Measurements from ENCODE around the gene PSME1. TPM values are rescaled to one million over a fixed set of nuclear protein-coding genes. Genes with fewer than 3 reads are reported as not detected.
A peak's percentile ranks its signal among the peaks of the same experiment; 100 is the strongest.

The PSME1 gene
- total RNA-seq = 100 to 1,000 TPM in 1 of 4 donors, 10 to 100 TPM in 3; 49.2 to 122 (median 80.3) TPM
- 100 to 1,000 TPM in 1 of 3 donors, 10 to 100 TPM in 2; 73.0 to 106 (median 92.6) TPM for polyA plus RNA-seq
- long read RNA-seq, donor 1, transcript PSME1-201 (11 exons, 1,006 nt) = major isoform, 40 of 77 reads
- long read RNA-seq, donor 1, partial matches to known transcripts = 27 of 77 reads
- long read RNA-seq, donor 1, other reads (novel, unspliced or antisense) = 8 of 77 reads
- long read RNA-seq, donor 2, transcript PSME1-201 (11 exons, 1,006 nt) = major isoform, 47 of 63 reads
- long read RNA-seq, donor 2, partial matches to known transcripts = 10 of 63 reads
- long read RNA-seq, donor 2, other reads (novel, unspliced or antisense) = 4 of 63 reads

- no peaks in the 10 kb centered on the region for H3K9me3 ChIP-seq
- H3K27ac ChIP-seq = peak within 1 kb of the TSS; percentile 96
- peak; percentile 93 to 97 for DNase-seq
- 0 to 1% (median 1%) methylated on average over 29 to 74 of the region's 75 CpGs for WGBS, 3 donors
- peak within 1 kb of the TSS; percentile 100 for H3K4me3 ChIP-seq
- no peaks in the 10 kb centered on the region for H3K27me3 ChIP-seq (ENCODE audit: insufficient read depth in 3 of 3, low read length in 2 of 3)
- intact Hi-C loops (cut with DNase I) = no loop called here
- peaks cover 0 to 25% of the 10 kb centered on the region in 2 donors for H3K36me3 ChIP-seq (ENCODE audit: insufficient read depth in 1 of 2, low read depth in 1 of 2)
- ATAC-seq = peak; percentile 82 to 86 (median 86)
- no peak for TF ChIP-seq CTCF (IDR thresholded peaks at IDR 0.05)
- peaks cover 53% of the 10 kb centered on the region for H3K4me1 ChIP-seq
Observed at GRCh38 chr14:24135834-24136683, at the start of gene PSME1. PSME1 (plus strand) TSS chr14:24136194; CDS start chr14:24136263, 69 bp downstream.

- Histone ChIP-seq H3K27ac (no peak overlapping the region), H3K27me3 (ENCODE audit: insufficient read depth in 3 of 3, low read length in 2 of 3) (no peaks in the 10 kb centered on the region), H3K4me3 (no peak overlapping the region), H3K9me3 (no peaks in the 10 kb centered on the region), H3K4me1 (no peaks in the 10 kb centered on the region), H3K36me3 (ENCODE audit: insufficient read depth in 1 of 2, low read depth in 1 of 2) (no peaks in the 10 kb centered on the region)
- 84 to 87% (median 85%) methylated on average over 1 of the region's 1 CpG for WGBS, 3 donors
- ATAC-seq (no peak), DNase-seq (no peak)
- no peak for TF ChIP-seq CTCF (IDR thresholded peaks at IDR 0.05)
- intact Hi-C loops (cut with DNase I) = no loop called here
Observed at GRCh38 chr14:24087004-24087403, 49.0 kb upstream of the PSME1 start.

- intact Hi-C loops (cut with DNase I) = no loop called here
- no peak for ATAC-seq
- Histone ChIP-seq H3K27me3 (ENCODE audit: insufficient read depth in 3 of 3, low read length in 2 of 3) (no peaks in the 10 kb centered on the region), H3K9me3 (no peaks in the 10 kb centered on the region), H3K4me1 (no peaks in the 10 kb centered on the region), H3K27ac (no peak overlapping the region), H3K4me3 (no peak overlapping the region), H3K36me3 (ENCODE audit: insufficient read depth in 1 of 2, low read depth in 1 of 2) (no peaks in the 10 kb centered on the region)
- 84 to 90% (median 88%) methylated on average over 2 of the region's 2 CpGs for WGBS, 3 donors
- no peak for DNase-seq
- TF ChIP-seq CTCF (IDR thresholded peaks at IDR 0.05) = no peak
Observed at GRCh38 chr14:24088095-24088494, 47.9 kb upstream of the PSME1 start.

- Histone ChIP-seq H3K36me3 (ENCODE audit: insufficient read depth in 1 of 2, low read depth in 1 of 2) (no peaks in the 10 kb centered on the region), H3K27ac (no peak overlapping the region), H3K9me3 (no peaks in the 10 kb centered on the region), H3K4me1 (peaks cover 3% of the 10 kb centered on the region), H3K27me3 (ENCODE audit: insufficient read depth in 3 of 3, low read length in 2 of 3) (no peaks in the 10 kb centered on the region), H3K4me3 (no peak overlapping the region)
- ATAC-seq (no peak), DNase-seq (no peak)
- 88 to 92% (median 92%) methylated on average over 4 to 6 of the region's 6 CpGs for WGBS, 3 donors
- intact Hi-C loops (cut with DNase I) = loop anchor here (1.0 to 10.0 kb wide), 5 partner anchors 31 to 115 kb away; no protein-coding TSS in a partner anchor
- TF ChIP-seq CTCF (IDR thresholded peaks at IDR 0.05) = no peak
Observed at GRCh38 chr14:24089890-24090289, 46.1 kb upstream of the PSME1 start.

Measured in psoas muscle (tissue), 8 donors.